ENCODE data around the gene IDH3B. TPM values are rescaled to one million over a fixed set of nuclear protein-coding genes. Genes with fewer than 3 reads are reported as not detected.
A peak's percentile ranks its signal among the peaks of the same experiment; 100 is the strongest.

Gene IDH3B
- total and polyA plus RNA-seq, 4 donors, result 51.4 to 104 (median 59.2) TPM

GRCh38 chr20:2643708-2644107 is 20.3 kb downstream of the IDH3B start:
- no peak overlapping the region for H3K4me3 ChIP-seq (ENCODE audit: low read length in 2 of 2)
- ATAC-seq (ENCODE audit: low FRiP score) (no peak), DNase-seq (no peak)
- no peaks in the 10 kb centered on the region for H3K4me1 ChIP-seq (ENCODE audit: control insufficient read depth in 1 of 2, insufficient read depth in 2 of 2, low read length in 2 of 2)
- no peaks in the 10 kb centered on the region for H3K36me3 ChIP-seq (ENCODE audit: control insufficient read depth in 1 of 2, insufficient read depth in 2 of 2, low read length in 1 of 2)
- H3K27me3 ChIP-seq (ENCODE audit: control insufficient read depth in 1 of 2, insufficient read depth in 2 of 2, low read length in 1 of 2), result no peaks in the 10 kb centered on the region
- H3K27ac ChIP-seq (ENCODE audit: low read depth in 1 of 2, low read length in 2 of 2), result no peak overlapping the region
- 89 to 93% methylated on average over 1 of the region's 1 CpG for WGBS, 2 donors
- intact Hi-C loops (cut with DNase I), result loop anchor here in 1 of 2 donors (10.0 kb wide), 1 partner anchor 119 kb away; no protein-coding TSS in a partner anchor
- no peaks in the 10 kb centered on the region for H3K9me3 ChIP-seq (ENCODE audit: control insufficient read depth, low read length)

GRCh38 chr20:2640899-2641298 is 23.1 kb downstream of the IDH3B start:
- no peaks in the 10 kb centered on the region for H3K4me1 ChIP-seq (ENCODE audit: control insufficient read depth in 1 of 2, insufficient read depth in 2 of 2, low read length in 2 of 2)
- H3K27me3 ChIP-seq (ENCODE audit: control insufficient read depth in 1 of 2, insufficient read depth in 2 of 2, low read length in 1 of 2), result no peaks in the 10 kb centered on the region
- DNase-seq (no peak), ATAC-seq (ENCODE audit: low FRiP score) (no peak)
- H3K36me3 ChIP-seq (ENCODE audit: control insufficient read depth in 1 of 2, insufficient read depth in 2 of 2, low read length in 1 of 2), result no peaks in the 10 kb centered on the region
- intact Hi-C loops (cut with DNase I), result loop anchor here in 1 of 2 donors (10.0 kb wide), 1 partner anchor 116 kb away; no protein-coding TSS in a partner anchor
- H3K9me3 ChIP-seq (ENCODE audit: control insufficient read depth, low read length), result no peaks in the 10 kb centered on the region
- no peak overlapping the region for H3K4me3 ChIP-seq (ENCODE audit: low read length in 2 of 2)
- no peak overlapping the region for H3K27ac ChIP-seq (ENCODE audit: low read depth in 1 of 2, low read length in 2 of 2)
- WGBS, 2 donors, result 84 to 89% methylated on average over 9 of the region's 9 CpGs

GRCh38 chr20:2640260-2640659 is 23.8 kb downstream of the IDH3B start:
- 58 to 59% methylated on average over 1 of the region's 1 CpG for WGBS, 2 donors
- intact Hi-C loops (cut with DNase I), result loop anchor here in 1 of 2 donors (10.0 kb wide), 1 partner anchor 115 kb away; no protein-coding TSS in a partner anchor
- ATAC-seq (ENCODE audit: low FRiP score) (no peak), DNase-seq (no peak)
- Histone ChIP-seq H3K9me3 (ENCODE audit: control insufficient read depth, low read length) (no peaks in the 10 kb centered on the region), H3K27me3 (ENCODE audit: control insufficient read depth in 1 of 2, insufficient read depth in 2 of 2, low read length in 1 of 2) (no peaks in the 10 kb centered on the region), H3K4me1 (ENCODE audit: control insufficient read depth in 1 of 2, insufficient read depth in 2 of 2, low read length in 2 of 2) (no peaks in the 10 kb centered on the region), H3K27ac (ENCODE audit: low read depth in 1 of 2, low read length in 2 of 2) (no peak overlapping the region), H3K36me3 (ENCODE audit: control insufficient read depth in 1 of 2, insufficient read depth in 2 of 2, low read length in 1 of 2) (no peaks in the 10 kb centered on the region), H3K4me3 (ENCODE audit: low read length in 2 of 2) (no peak overlapping the region)

GRCh38 chr20:2637246-2637645 is 26.8 kb downstream of the IDH3B start:
- DNase-seq (no peak), ATAC-seq (ENCODE audit: low FRiP score) (no peak)
- 82% methylated on average over 6 of the region's 6 CpGs for WGBS, 2 donors
- H3K27me3 ChIP-seq (ENCODE audit: control insufficient read depth in 1 of 2, insufficient read depth in 2 of 2, low read length in 1 of 2), result no peaks in the 10 kb centered on the region
- H3K9me3 ChIP-seq (ENCODE audit: control insufficient read depth, low read length), result no peaks in the 10 kb centered on the region
- no peaks in the 10 kb centered on the region for H3K36me3 ChIP-seq (ENCODE audit: control insufficient read depth in 1 of 2, insufficient read depth in 2 of 2, low read length in 1 of 2)
- no peak overlapping the region for H3K4me3 ChIP-seq (ENCODE audit: low read length in 2 of 2)
- H3K27ac ChIP-seq (ENCODE audit: low read depth in 1 of 2, low read length in 2 of 2), result no peak overlapping the region
- H3K4me1 ChIP-seq (ENCODE audit: control insufficient read depth in 1 of 2, insufficient read depth in 2 of 2, low read length in 2 of 2), result no peaks in the 10 kb centered on the region
- intact Hi-C loops (cut with DNase I), result no loop called here

GRCh38 chr20:2633381-2633780 is 30.6 kb downstream of the IDH3B start:
- no peak for DNase-seq
- H3K27ac ChIP-seq (ENCODE audit: low read depth in 1 of 2, low read length in 2 of 2), result no peak overlapping the region
- no peaks in the 10 kb centered on the region for H3K9me3 ChIP-seq (ENCODE audit: control insufficient read depth, low read length)
- H3K4me3 ChIP-seq (ENCODE audit: low read length in 2 of 2), result no peak overlapping the region
- no peak for ATAC-seq (ENCODE audit: low FRiP score)
- H3K4me1 ChIP-seq (ENCODE audit: control insufficient read depth in 1 of 2, insufficient read depth in 2 of 2, low read length in 2 of 2), result no peaks in the 10 kb centered on the region
- H3K36me3 ChIP-seq (ENCODE audit: control insufficient read depth in 1 of 2, insufficient read depth in 2 of 2, low read length in 1 of 2), result no peaks in the 10 kb centered on the region
- 3 to 9% methylated on average over 1 of the region's 1 CpG for WGBS, 2 donors
- H3K27me3 ChIP-seq (ENCODE audit: control insufficient read depth in 1 of 2, insufficient read depth in 2 of 2, low read length in 1 of 2), result no peaks in the 10 kb centered on the region
- intact Hi-C loops (cut with DNase I), result no loop called here

GRCh38 chr20:2631228-2631627 is 32.8 kb downstream of the IDH3B start:
- intact Hi-C loops (cut with DNase I), result no loop called here
- ATAC-seq (ENCODE audit: low FRiP score) (no peak), DNase-seq (no peak)
- Histone ChIP-seq H3K27ac (ENCODE audit: low read depth in 1 of 2, low read length in 2 of 2) (no peak overlapping the region), H3K4me1 (ENCODE audit: control insufficient read depth in 1 of 2, insufficient read depth in 2 of 2, low read length in 2 of 2) (no peaks in the 10 kb centered on the region), H3K9me3 (ENCODE audit: control insufficient read depth, low read length) (peaks cover 3% of the 10 kb centered on the region), H3K27me3 (ENCODE audit: control insufficient read depth in 1 of 2, insufficient read depth in 2 of 2, low read length in 1 of 2) (no peaks in the 10 kb centered on the region), H3K36me3 (ENCODE audit: control insufficient read depth in 1 of 2, insufficient read depth in 2 of 2, low read length in 1 of 2) (no peaks in the 10 kb centered on the region), H3K4me3 (ENCODE audit: low read length in 2 of 2) (no peak overlapping the region)
- 23 to 31% methylated on average over 1 of the region's 1 CpG for WGBS, 2 donors

GRCh38 chr20:2626853-2627541 is 37.0 kb downstream of the IDH3B start:
- DNase-seq (no peak), ATAC-seq (ENCODE audit: low FRiP score) (no peak)
- Histone ChIP-seq H3K4me1 (ENCODE audit: control insufficient read depth in 1 of 2, insufficient read depth in 2 of 2, low read length in 2 of 2) (no peaks in the 10 kb centered on the region), H3K27ac (ENCODE audit: low read depth in 1 of 2, low read length in 2 of 2) (no peak overlapping the region), H3K9me3 (ENCODE audit: control insufficient read depth, low read length) (peaks cover 4% of the 10 kb centered on the region), H3K4me3 (ENCODE audit: low read length in 2 of 2) (no peak overlapping the region), H3K27me3 (ENCODE audit: control insufficient read depth in 1 of 2, insufficient read depth in 2 of 2, low read length in 1 of 2) (no peaks in the 10 kb centered on the region), H3K36me3 (ENCODE audit: control insufficient read depth in 1 of 2, insufficient read depth in 2 of 2, low read length in 1 of 2) (no peaks in the 10 kb centered on the region)
- intact Hi-C loops (cut with DNase I), result no loop called here
- 65 to 71% methylated on average over 9 of the region's 9 CpGs for WGBS, 2 donors

- no peak for ATAC-seq (ENCODE audit: low FRiP score)
- no peak overlapping the region for H3K4me3 ChIP-seq (ENCODE audit: low read length in 2 of 2)
- no peaks in the 10 kb centered on the region for H3K36me3 ChIP-seq (ENCODE audit: control insufficient read depth in 1 of 2, insufficient read depth in 2 of 2, low read length in 1 of 2)
- intact Hi-C loops (cut with DNase I), result no loop called here
- H3K27me3 ChIP-seq (ENCODE audit: control insufficient read depth in 1 of 2, insufficient read depth in 2 of 2, low read length in 1 of 2), result no peaks in the 10 kb centered on the region
- WGBS, 2 donors, result 80% methylated on average over 2 of the region's 2 CpGs
- peaks cover 4% of the 10 kb centered on the region for H3K9me3 ChIP-seq (ENCODE audit: control insufficient read depth, low read length)
- no peak for DNase-seq
- H3K27ac ChIP-seq (ENCODE audit: low read depth in 1 of 2, low read length in 2 of 2), result no peak overlapping the region
- H3K4me1 ChIP-seq (ENCODE audit: control insufficient read depth in 1 of 2, insufficient read depth in 2 of 2, low read length in 2 of 2), result no peaks in the 10 kb centered on the region
Measured at GRCh38 chr20:2625062-2625461, 39.0 kb downstream of the IDH3B start.

- Histone ChIP-seq H3K4me1 (ENCODE audit: control insufficient read depth in 1 of 2, insufficient read depth in 2 of 2, low read length in 2 of 2) (no peaks in the 10 kb centered on the region), H3K9me3 (ENCODE audit: control insufficient read depth, low read length) (peaks cover 7% of the 10 kb centered on the region), H3K27me3 (ENCODE audit: control insufficient read depth in 1 of 2, insufficient read depth in 2 of 2, low read length in 1 of 2) (no peaks in the 10 kb centered on the region), H3K36me3 (ENCODE audit: control insufficient read depth in 1 of 2, insufficient read depth in 2 of 2, low read length in 1 of 2) (no peaks in the 10 kb centered on the region), H3K27ac (ENCODE audit: low read depth in 1 of 2, low read length in 2 of 2) (no peak overlapping the region), H3K4me3 (ENCODE audit: low read length in 2 of 2) (no peak overlapping the region)
- WGBS, 2 donors, result 66% methylated on average over 4 of the region's 4 CpGs
- intact Hi-C loops (cut with DNase I), result no loop called here
- DNase-seq (peak in 1 of 2 donors; percentile 52), ATAC-seq (ENCODE audit: low FRiP score) (peak; percentile 69)
Measured at GRCh38 chr20:2624190-2624589, 39.8 kb downstream of the IDH3B start.

All from aorta (tissue), 5 donors.